GM19240 (cell line): ENCODE data around the gene PTGFR.

ENCODE experiments used
- DNase-seq: peaks from one replicate; pipeline ENCODE4 v3.0.0; 2011; ENCODE audit warnings: low spot score; ENCODE audit not compliant: insufficient read length

The PTGFR gene

GRCh38 chr1:78520216-78520615 lies 29.4 kb downstream of the PTGFR start:
- no peak for DNase-seq

- no peak for DNase-seq
These were observed 30.1 kb downstream of the PTGFR start for GRCh38 chr1:78520843-78521242.

- DNase-seq, result no peak
These were observed 31.4 kb downstream of the PTGFR start for GRCh38 chr1:78522136-78522535.

- DNase-seq, result no peak
These were observed 35.7 kb downstream of the PTGFR start for GRCh38 chr1:78526496-78526895.

- DNase-seq, result no peak
These were observed 36.9 kb downstream of the PTGFR start for GRCh38 chr1:78527706-78528105.

- DNase-seq, result no peak
These were observed 42.8 kb downstream of the PTGFR start for GRCh38 chr1:78533527-78533926.

- DNase-seq, result no peak
These were observed 44.5 kb downstream of the PTGFR start for GRCh38 chr1:78535286-78535685.

- no peak for DNase-seq
These were observed 45.7 kb downstream of the PTGFR start for GRCh38 chr1:78536427-78536826.

GRCh38 chr1:78540048-78540447 lies 49.3 kb downstream of the PTGFR start:
- DNase-seq, result no peak

- no peak for DNase-seq
These were observed 50.7 kb downstream of the PTGFR start for GRCh38 chr1:78541479-78541878.

- DNase-seq, result no peak
These were observed 53.3 kb downstream of the PTGFR start for GRCh38 chr1:78543941-78544643.

- DNase-seq, result no peak
These were observed 56.3 kb downstream of the PTGFR start for GRCh38 chr1:78547081-78547480.

- DNase-seq, result no peak
These were observed 58.6 kb downstream of the PTGFR start for GRCh38 chr1:78549331-78549730.

- no peak for DNase-seq
These were observed 59.1 kb downstream of the PTGFR start for GRCh38 chr1:78549891-78550290.

- DNase-seq, result no peak
These were observed 63.1 kb downstream of the PTGFR start for GRCh38 chr1:78553859-78554258.

- no peak for DNase-seq
These were observed 64.1 kb downstream of the PTGFR start for GRCh38 chr1:78554840-78555239.

- DNase-seq, result no peak
These were observed 68.9 kb downstream of the PTGFR start for GRCh38 chr1:78559680-78560079.

- no peak for DNase-seq
These were observed 70.0 kb downstream of the PTGFR start for GRCh38 chr1:78560811-78561210.

GRCh38 chr1:78561856-78562255 lies 71.1 kb downstream of the PTGFR start:
- no peak for DNase-seq

GRCh38 chr1:78565393-78565792 lies 74.6 kb downstream of the PTGFR start:
- no peak for DNase-seq

GRCh38 chr1:78570539-78570938 lies 79.8 kb downstream of the PTGFR start:
- DNase-seq, result no peak

- DNase-seq, result no peak
These were observed 86.7 kb downstream of the PTGFR start for GRCh38 chr1:78577257-78578100.

GRCh38 chr1:78586572-78586971 lies 95.8 kb downstream of the PTGFR start:
- no peak for DNase-seq
